ENCODE results near the gene TTF1.
"Not testable (repeated sequence)": the region's sequence is repeated elsewhere in the genome, so short reads cannot be mapped to it uniquely, and the experiment has no call there.

Gene TTF1

DNA sequence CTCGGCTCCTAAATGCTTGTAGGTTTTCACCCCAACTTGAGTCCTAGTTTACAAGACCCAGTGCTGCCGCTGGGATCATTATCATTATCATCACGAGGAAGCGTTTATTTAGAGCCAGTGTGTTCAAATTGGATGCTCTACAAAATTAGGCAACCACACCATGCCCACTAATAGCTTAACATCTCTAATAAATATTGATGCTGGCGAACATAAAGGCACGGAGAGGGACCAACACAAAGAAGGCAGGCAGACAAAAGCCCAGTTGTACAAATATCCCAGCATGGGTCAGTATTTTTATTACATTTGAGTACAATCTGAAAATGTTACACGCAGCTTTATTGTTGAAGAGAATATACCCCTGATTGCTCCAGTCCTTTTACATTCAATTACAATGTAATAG, 8.1 kb upstream of the TTF1 start:
- DNase-seq (ENCODE audit: low read depth in 1 of 2, low spot score in 1 of 2) = no peak

DNA sequence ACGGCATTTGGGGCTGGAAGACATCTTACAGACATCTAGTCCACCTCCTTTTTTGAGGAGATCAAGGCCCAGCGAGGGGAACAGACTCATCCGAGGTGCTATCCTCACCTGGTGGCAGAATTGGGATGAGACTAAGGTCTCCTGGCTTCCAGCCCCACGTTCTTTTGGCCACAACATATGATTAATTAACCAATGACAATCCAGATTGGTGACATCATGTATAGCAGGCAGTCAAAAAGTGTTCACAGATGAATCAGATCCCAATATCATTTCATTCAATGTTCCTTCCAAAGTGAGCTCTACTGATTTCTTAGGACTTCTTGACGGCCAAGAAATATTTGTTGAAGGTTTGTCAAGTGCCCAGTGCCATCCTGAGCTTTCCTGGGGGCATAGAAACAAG, 7.3 kb upstream of the TTF1 start:
- DNase-seq (ENCODE audit: low read depth in 1 of 2, low spot score in 1 of 2) = no peak

DNA sequence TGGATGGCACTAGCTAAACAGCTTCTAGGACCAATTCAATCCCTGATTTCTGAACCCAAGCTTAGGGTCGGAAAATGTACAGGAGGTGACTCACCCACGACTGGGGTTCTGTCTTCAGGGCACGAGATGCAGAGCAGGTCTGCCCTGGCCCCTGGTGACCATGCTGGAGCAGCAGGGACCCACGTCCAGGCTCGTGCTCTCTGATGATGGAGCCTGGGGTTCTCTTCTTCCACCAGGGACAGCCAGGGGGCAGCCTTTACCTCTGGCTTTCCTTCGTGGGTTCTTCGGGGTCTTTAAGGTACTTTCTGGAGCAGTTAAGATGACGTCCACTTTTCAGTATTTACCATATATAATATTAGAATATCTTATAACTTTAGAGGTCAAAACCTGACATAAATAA, 5.4 kb upstream of the TTF1 start:
- DNase-seq (ENCODE audit: low read depth in 1 of 2, low spot score in 1 of 2) = peak in 1 of 2 donors; percentile 1

DNA sequence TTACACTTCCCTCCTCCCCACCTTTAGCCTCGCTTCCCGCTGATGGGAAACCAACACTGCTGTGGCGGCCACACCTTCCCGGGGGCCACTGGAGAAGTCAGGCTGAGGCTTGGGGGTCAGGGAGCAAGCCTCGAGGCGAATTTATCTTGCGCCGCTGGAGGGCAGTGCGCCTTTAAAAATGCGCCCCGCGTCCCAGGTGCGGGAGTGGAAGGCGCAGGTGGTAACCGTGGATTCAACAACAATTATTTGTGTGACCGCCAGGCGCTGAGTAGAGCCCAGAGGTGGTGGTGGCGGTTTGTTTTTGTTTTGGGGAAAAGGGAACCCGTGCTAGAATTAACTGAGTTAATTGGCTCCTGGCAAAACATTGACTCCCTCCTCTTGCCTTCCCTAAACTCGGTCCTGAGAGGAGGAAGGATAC, 4.5 kb upstream of the TTF1 start:
- DNase-seq (ENCODE audit: low read depth in 1 of 2, low spot score in 1 of 2) = peak; percentile 37 to 48

DNA sequence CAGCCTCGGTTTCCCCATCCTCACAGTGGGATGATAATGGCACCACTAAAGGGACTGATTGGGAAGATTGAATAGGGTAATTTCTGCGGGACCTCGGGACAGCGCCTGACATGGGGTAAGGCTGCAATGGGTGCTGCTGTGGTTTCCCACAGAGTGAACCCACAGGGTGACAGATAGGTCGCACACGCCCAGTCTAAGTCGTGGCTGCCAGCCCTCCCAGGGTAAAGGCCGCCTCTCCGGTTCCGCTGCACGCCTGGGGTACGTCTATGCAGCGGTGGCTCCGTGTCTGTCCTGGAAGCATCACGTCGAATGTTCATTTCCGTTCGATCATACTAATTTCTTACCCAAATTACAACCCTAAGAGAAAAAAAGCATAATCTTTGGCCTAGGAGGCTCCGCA, 4.0 kb upstream of the TTF1 start:
- no peak for DNase-seq (ENCODE audit: low read depth in 1 of 2, low spot score in 1 of 2)

DNA sequence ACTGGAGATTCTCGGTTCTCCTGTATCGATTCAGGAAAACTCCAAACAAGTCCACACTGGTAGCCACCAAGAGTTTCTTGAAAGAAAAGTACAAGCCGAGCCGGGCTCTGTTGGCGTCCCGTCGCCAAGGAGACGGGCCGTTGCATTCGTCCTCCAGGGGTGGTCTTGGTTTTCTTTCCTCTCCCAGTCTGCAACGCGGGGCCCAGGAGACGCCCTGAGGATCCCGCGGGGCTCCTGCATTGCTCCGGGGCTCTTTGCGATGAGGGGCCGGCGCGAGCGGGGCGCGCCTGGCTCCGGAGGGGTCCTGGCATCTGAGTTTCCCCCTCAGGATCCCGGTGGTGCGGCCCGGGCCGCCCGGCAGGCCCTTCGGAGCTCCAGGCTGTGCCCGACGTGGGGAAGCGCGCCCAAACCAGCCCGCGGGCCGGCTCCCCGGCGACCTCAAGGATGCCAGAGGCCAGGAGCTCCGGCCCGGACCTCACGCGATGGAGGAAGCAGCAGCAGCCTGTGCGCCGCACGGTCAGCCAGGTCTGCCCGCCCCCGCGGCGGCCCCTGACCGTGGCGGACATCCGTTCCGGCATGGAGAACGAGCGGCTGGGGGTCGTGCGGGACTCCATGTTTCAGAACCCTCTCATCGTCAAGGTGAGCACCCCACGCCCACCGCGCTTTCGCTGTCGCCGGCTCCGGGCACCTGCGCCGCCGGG, 3.3 kb upstream of the TTF1 start, which contains the start of gene CFAP77:
TSS of gene CFAP77 (plus strand) at position 384 of the 701 bp plus-strand sequence. CDS start at position 445, 61 bp downstream.
- DNase-seq (ENCODE audit: low read depth in 1 of 2, low spot score in 1 of 2) = peak in 1 of 2 donors; percentile 24

DNA sequence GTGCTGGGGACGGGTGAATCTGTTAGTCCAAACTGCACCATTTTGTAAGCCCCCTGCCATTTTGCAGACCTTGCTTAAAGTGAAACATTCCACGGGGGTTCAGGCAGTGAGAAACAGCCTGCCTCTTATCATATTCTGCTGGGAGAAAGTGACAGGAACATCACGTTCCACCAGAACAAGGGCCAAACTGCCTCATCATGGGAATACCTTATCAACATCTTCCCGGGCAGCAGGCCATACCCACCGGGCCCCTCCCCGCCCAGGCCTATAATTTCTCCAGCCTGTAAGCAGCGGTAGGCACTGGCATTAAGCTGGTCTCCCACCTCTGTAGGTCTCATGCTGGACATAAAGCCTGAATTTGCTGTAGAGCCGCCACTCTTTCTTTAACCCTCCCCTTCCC, 1.9 kb upstream of the TTF1 start:
- no peak for DNase-seq (ENCODE audit: low read depth in 1 of 2, low spot score in 1 of 2)

DNA sequence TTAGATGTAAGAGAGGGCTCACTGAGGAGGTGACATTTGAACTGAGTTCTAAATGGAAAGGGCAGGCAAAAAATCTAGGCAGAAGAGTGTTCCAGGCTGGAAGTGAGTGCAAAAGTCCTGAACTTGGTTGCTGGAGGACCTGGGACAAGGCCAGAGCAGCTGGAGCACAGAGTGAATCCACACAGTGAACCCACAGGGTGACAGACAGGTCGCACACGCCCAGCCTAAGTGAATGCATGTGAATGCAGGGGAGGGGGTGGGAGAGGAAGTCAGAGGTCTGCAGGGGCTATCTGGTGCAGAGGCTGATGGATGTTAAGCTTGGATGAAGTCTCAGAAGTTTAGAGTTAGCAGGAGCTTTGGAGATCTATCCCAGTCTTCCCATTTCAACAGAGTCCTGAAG, 556 bp upstream of the TTF1 start:
- no peak for DNase-seq (ENCODE audit: low read depth in 1 of 2, low spot score in 1 of 2)

DNA sequence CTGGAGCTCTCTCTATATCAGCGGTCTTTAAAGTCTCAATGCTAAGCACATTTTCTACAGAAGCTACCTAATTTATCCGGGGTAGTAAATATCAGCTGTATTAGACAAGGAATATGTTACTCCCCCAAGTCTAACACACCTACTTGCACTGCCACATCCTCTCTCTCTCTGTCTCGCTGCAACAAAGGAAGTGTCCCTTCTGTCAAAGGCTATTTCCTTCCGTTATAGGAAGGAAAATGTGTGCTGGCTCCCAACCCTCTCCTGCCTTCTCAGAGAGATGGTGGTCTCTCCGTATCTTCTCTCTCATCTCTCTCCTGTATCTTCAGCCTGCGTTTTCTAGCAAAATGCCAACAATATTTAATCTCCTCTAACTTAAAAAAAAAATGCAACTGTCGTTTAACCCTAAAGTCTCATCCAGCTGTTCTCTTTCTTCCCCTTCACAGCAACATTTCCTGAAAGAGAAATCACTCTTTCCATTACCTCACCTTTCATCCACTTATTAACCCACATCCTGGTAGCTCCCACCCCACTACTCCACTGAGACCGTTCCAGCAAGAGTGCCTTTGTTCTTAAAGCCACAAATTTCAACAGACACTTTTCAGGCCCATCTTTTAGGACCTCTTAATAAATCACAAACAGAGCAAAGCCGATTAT, 2.3 kb downstream of the TTF1 start:
- DNase-seq (ENCODE audit: low read depth in 1 of 2, low spot score in 1 of 2) = no peak

DNA sequence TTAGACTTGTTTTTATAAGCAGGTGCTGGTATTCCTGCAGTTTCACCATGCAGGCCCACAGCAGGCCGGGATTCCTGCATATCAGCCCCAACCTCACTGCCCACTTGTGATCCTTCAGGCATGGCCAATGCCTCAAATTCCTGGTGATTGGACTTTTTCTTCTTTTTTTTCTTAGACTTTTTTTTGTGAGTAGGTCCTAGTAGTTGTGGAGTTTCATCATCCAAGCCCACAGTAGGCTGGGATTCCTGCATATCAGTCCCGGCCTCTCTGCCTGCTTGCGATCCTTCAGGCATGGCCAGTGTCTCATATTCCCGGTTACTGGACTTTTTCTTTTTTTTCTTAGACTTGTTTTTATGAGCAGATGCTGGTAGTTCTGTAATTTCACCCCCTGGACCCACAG, 4.8 kb downstream of the TTF1 start:
- DNase-seq (ENCODE audit: low read depth in 1 of 2, low spot score in 1 of 2) = no peak

DNA sequence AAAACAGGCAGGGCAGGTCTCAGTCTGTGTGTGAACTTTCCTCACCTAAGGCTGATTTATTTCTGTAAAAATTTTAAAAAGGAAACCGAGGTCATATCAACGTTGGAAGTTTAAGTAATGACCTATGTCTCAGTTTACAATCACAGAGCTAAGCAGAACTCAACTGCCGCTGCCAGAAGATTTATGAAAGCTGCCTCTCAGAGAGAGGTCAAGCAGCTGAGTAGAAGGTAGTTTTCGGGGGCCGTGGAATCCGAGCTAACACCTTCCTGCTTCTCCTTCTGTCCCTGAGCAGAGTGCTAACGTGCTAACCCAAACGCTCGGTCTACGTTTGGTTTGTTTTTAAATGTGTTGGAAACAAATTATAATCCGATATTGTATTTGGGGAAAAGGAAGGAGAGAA, 11.1 kb downstream of the TTF1 start:
- DNase-seq (ENCODE audit: low read depth in 1 of 2, low spot score in 1 of 2) = no peak

DNA sequence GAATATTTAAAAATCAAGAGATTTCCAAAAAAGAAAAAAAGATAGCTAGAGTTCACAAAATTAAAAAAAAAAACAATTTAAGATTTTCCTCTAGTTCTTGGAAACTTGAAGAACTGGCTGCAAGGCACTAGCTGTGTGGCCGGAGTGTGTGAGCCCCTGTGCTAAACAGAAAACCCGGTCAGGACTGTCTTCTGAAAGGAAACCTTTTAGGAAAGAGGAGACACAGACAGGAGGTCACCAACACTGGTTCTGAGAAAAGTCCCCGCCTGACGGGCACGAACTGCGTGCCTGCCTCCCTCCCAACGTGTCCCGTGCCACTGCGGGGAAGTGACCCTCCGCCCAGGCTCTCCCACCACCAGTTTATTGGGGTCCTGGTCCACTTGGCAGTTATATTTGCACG, 15.2 kb downstream of the TTF1 start:
- no peak for DNase-seq (ENCODE audit: low read depth in 1 of 2, low spot score in 1 of 2)

DNA sequence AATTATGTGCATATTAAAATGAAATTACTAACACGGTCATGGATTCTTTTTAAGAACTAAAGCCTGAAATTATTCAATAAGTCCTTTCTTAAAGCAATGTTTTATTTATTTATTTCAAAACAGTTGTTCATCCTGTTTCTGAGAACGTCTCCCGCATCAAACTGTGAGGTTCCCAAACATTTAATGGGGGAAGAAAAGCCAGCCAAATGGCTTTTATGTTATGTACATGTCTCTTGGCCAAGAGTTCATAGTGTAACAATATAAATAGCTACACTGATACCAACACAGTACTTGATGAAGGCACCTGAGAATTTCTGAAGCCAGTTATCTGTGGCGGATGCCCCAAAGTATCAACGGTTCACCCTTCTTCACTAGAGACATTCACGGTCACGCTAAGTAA, 15.7 kb downstream of the TTF1 start:
- DNase-seq (ENCODE audit: low read depth in 1 of 2, low spot score in 1 of 2) = no peak

DNA sequence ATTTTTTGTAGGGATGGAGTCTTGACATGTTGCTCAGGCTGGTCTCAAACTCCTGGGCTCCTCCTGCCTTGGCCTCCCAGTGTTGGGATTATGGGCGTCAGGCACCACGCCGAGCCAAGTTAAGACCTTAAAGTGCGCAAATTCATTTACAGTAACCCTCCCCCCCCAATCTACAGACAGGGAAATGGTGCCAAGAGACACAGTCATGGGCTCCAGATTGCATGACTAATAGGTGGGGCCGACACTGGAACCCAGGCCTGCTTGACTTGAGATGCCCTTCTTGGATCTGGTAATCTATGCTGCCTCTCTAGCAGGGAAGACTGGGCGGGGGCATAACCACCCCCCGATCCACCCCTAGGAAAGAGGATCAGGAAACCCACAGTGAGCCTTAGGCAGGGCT, 19.5 kb downstream of the TTF1 start:
- DNase-seq (ENCODE audit: low read depth in 1 of 2, low spot score in 1 of 2) = no peak

DNA sequence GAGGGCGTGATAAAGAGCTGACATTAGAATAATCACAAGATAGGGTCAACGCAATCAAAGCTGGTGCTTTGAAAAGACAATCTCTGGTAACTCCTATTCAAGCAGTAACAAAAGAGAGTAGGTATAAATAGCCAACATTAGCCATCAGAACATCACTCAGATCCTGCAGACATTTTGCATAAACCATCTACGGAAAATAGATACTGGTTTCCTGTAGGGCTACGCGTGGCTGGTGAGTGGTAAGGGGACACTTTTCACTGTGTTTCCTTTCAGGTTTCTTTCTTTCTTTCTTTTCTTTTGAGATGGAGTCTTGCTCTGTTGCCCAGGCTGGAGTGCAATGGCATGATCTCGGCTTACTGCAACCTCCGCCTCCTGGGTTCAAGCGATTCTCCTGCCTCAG, 22.3 kb downstream of the TTF1 start:
- no peak for DNase-seq (ENCODE audit: low read depth in 1 of 2, low spot score in 1 of 2)

DNA sequence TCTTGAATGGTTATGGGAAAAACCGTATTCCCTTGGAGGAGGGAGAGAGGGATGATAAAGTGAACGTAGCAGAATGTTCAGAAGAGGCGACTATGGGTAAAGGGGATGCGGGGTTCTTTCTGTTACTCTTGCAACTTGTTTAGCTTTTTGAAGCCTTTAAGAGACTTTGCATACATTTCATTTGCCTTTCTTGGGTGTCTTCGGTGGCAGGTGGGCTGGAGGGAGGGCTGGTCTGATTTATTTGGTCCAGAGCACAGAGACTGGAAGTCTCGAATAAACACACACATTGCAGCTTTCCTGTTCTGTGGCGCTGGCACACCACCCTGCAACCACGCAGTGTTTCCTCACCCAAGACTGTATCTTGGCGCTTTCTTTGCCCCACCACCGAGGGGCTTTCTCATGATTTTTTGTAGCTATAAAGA, 23.2 kb downstream of the TTF1 start:
- no peak for DNase-seq (ENCODE audit: low read depth in 1 of 2, low spot score in 1 of 2)

DNA sequence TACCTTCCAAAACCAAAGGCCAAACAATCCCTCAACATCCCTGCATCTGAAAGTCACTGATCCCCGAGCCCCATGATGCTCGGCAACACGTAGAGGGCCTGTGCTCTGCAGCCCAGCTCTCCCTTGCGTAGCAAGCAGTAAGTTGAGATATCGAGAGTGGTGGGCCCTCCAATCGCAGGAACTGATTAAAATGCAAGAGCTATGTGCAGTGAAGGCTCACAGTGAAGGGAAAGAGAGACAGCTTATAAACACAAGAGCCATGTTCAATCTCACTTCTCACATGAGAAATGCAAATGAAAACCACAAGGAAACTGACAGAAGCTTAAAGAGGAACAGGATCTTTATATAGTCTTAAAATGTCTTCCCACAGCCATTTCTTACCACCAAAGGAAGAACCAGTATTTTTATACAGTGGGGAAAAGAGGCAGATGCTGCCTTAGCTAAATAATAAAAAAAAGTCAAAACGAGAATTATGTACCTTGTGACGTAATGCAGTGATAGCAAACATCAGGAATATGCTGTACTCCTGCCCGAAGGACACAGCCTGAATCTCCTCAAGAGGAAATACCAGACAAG, 24.6 kb downstream of the TTF1 start:
- DNase-seq (ENCODE audit: low read depth in 1 of 2, low spot score in 1 of 2) = no peak

DNA sequence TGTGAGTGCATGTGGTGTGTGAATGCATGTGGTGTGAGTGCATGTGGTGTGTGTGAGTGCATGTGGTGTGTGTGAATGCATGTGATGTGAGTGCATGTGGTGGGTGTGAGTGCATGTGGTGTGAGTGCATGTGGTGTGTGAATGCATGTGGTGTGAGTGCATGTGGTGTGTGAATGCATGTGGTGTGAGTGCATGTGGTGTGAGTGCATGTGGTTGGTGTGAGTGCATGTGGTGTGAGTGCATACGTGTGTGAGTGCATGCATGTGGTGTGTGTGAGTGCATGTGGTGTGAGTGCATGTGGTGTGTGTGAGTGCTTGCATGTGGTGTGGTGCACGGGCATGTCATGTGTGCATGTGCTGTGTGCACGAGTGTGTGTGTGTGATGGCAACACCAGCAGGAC, 28.2 kb downstream of the TTF1 start:
- not testable (repeated sequence) for DNase-seq (ENCODE audit: low read depth in 1 of 2, low spot score in 1 of 2)

DNA sequence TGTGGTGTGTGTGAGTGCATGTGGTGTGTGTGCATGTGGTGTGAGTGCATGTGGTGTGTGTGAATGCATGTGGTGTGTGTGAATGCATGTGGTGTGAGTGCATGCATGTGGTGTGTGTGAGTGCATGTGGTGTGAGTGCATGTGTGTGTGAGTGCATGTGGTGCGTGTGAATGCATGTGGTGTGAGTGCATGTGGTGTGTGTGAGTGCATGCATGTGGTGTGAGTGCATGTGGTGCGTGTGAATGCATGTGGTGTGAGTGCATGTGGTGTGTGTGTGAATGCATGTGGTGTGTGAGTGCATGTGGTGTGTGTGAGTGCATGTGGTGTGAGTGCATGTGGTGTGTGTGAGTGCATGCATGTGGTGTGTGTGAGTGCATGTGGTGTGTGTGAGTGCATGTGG, 28.9 kb downstream of the TTF1 start:
- DNase-seq (ENCODE audit: low read depth in 1 of 2, low spot score in 1 of 2) = not testable (repeated sequence)

DNA sequence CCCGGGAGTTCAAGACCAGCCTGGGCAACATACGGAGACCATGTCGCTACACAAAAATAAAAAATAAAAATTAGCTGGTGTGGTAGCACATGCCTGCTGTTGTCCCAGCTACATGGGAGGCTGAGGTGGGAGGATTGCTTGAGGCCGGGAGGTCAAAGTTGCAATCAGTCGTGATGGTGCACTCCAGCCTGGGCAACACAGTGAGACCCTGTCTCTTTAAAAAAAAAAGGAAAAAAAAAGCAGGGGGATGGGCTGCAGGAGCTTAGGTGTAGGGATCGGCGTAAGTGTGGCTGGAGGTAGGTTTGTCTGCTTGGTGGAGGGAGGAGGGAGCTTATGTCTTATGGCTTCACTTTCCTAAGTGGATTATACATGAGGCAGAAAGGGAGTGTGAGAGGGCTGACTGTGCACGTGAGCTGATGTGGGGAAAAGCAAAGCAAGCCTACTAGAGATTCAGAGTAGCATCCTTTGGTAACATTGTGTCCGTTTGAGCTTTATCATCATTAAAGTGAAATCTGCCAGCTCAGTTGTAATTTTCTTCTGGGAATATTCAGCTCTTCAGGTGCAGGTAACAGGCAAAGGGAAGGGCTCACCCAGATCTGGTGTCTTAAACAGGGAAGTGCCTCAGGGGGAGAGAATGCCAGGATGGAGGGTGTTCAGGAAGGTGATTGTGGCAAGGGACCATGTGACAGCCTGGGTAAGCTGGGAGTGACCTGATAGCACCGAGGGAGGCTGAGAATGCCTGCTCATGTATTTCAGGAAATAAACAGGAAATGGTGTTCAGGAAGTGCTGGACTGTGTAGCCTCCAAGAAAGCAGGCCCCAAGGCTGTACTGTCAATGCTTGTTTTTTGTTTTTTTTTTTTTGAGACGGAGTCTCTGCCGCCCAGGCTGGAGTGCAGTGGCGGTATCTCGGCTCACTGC, 34.2 kb downstream of the TTF1 start:
- DNase-seq (ENCODE audit: low read depth in 1 of 2, low spot score in 1 of 2) = no peak

DNA sequence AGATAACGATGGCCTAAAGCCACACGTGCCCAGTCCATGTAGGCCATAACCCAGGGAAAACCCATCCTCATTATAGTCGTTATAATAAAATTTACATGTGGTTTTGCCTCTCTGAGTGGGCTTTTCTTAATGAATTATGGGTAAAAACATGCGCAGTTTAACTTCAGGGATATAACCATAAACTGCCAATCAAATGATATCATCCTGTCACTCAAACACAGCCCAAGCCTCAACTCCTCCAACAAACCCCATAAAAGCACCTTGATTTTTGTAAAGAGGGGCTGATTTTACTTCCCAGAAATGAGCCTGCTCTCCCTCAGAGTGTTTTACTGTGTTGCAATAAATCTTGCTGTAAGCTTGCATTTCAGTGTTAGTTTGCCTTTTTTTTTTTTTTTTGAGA, 36.0 kb downstream of the TTF1 start:
- no peak for DNase-seq (ENCODE audit: low read depth in 1 of 2, low spot score in 1 of 2)

DNA sequence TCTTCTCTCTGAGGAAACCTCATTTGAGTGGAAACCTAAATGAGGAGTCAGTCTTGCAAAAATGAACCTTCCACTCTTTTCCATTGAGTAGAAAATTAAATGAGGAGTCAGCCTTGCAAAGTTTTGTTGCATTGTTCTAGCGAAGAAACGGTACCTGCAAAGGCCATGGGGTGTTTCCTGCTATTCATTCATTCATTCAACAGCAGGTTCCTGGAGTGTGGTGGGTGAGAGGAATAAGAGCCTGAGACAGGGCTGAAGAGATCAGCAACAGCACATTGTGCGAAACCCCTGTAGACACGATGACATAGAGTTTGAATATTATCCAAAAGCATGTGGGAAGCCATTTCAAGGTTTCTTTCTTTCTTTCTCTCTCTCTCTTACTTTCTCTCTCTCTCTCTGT, 37.2 kb downstream of the TTF1 start:
- DNase-seq (ENCODE audit: low read depth in 1 of 2, low spot score in 1 of 2) = no peak
